ENCODE data around the gene DENND5A.

GRCh38 chr11:9139628-9140357, 125.4 kb downstream of the DENND5A start:
- no peak for TF ChIP-seq CTCF (IDR thresholded peaks at IDR 0.05)
- no peak for TF ChIP-seq POLR2A (IDR thresholded peaks at IDR 0.05)

Measured in esophagus squamous epithelium (tissue), 4 donors.